GM19035 (cell line): ENCODE measurements around the gene LBX2.

Experiments used
- ATAC-seq: cut with Tn5 transposase; IDR thresholded peaks from one replicate; pipeline ENCODE4 v1.9.1; 2021; ENCODE audit not compliant: unreplicated experiment

The LBX2 gene

DNA sequence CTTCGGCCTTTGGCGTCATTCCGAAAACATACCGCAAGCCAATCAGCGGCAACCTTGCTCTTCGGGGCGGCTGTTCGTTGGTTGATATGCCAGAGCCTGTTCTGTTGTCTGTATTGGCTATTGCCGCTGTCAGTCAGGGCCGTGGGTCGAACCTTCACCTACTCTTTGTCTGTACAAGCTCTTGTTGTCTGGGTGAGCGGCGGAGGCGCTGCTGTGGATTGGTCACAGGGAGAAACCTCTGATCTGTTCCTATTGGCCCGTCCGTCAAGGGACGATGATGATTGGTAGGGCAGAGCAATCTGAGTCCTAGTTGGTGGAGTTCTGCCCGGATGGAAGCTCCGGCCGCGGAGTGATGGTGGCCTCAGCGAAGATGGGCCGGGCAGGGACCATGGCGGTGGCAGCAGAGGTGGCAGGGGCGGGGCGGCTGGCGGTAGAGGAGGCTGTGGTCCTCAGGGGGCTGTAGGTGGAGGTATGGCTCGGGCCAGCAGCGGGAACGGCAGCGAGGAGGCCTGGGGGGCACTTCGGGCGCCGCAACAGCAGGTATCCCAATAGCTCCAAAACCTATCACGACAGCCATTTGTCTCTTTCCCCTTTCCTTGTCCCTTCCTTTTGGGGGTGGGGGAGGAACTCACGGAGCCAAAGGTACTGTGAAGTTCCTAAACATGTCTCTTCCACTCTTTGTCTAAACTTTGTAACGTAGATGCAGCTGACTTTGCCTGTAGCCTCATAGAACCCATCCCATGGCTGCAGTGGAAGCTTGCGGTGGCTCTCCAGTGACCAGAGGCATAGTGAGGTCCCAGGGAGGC lies 41.1 kb downstream of the LBX2 start, which contains the start of gene WBP1:
Gene WBP1, plus strand, starts transcription at position 307 of the 806 bp plus-strand sequence. Its CDS starts 165 bp downstream, at position 472.
- peak; percentile 76 for ATAC-seq

DNA sequence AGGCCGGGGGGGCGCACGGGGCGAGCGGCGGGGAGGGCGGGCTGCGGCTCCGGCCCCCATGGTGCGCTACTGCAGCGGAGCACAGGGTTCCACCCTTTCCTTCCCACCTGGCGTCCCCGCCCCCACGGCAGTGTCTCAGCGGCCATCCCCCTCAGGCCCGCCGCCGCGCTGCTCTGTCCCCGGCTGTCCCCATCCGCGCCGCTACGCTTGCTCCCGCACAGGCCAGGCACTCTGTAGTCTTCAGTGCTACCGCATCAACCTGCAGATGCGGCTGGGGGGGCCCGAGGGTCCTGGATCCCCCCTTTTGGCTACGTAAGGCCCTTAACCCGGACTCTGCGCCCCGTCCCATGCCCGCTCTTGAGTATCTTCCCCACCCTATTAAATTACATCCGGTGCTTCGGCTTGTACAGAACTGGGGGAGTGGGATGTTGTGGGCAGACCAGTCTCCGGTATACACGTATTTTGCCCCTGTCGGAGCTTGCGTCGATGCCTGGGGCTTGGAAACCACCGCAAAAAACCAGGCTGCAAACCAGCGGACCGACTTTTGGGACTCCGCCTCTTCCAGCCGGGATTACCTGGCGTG lies 41.8 kb downstream of the LBX2 start:
- peak; percentile 37 for ATAC-seq

DNA sequence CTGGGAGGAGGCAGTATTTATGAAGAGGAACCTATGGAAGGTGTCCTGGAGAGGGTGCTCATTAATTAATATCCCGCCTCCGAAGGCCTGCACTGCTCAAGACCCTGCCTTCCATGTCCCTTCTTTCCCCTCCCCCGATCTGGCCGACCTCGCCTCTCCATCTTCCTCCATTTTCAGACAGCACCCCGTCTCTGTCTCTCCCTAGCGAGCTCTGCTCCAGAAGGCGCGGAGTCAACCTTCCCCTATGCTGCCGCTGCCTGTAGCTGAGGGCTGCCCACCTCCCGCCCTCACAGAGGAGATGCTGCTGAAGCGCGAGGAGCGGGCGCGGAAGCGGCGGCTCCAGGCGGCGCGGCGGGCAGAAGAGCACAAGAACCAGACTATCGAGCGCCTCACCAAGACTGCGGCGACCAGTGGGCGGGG lies 42.3 kb downstream of the LBX2 start:
- no peak for ATAC-seq

DNA sequence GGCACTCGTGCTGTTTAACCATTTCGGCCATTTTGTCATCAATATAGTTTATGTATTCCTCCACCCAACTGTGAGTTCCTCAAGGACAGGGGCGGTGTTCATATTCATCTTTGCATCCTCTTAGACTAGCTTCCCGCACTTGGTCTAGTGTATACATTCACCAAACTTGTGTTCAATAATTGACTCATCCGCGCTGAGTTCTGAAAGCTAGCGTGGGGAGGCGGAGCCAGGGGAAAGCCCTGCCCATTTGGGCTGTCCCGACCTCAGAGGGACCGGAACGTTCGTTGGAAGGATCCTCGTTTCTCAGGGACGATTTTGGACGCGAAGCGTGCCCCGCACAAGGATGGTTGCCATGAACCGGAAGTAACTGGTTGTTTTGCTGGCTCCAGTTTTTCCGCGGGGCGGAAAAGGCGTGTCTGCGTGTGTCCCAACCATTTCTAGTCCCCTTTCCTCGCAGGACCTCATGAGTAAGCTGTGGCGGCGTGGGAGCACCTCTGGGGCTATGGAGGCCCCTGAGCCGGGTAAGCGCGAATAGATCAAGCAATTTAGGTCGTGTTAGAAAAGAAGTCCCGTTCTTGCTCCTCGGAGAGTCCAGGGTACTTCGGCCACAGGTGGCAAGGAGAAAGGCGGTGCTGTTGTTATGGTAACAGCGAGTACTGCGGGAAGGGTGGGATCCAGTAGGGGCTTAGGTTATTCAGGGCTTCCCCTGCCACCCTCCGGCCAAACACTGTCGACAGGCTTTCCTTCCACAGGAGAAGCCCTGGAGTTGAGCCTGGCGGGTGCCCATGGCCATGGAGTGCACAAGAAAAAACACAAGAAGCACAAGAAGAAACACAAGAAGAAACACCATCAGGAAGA lies 44.5 kb downstream of the LBX2 start, which contains the start of gene INO80B:
Gene INO80B, plus strand, starts transcription at position 434 of the 858 bp plus-strand sequence. Its CDS starts 30 bp downstream, at position 464.
- peak; percentile 47 for ATAC-seq

DNA sequence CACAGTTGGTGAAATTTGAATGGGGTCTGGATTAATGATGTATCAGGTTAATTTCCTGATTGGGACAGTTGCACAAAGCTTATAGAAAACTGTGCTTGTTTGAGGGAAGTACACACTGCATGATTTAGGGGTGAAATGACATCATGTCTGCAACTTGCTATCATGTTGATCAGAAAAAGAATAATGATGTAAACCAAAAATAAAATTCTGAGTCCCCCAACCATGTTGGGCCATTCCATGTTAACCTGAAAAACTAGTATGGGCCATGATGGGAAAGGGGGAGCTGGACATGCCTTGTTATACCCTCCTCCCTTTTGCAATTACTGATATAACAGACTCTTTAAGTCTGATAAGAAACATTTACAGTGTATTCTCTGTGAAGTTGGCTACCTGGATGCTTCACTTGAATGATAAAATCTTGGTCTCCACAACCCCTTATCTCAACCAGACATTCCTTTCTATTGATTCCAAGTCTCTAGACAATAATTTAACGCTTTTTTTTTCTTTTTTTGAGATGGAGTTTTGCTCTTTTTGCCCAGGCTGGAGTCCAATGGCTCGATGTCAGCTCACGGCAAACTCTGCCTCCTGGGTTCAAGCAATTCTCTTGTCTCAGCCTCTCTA lies 48.7 kb downstream of the LBX2 start:
- ATAC-seq: no peak

DNA sequence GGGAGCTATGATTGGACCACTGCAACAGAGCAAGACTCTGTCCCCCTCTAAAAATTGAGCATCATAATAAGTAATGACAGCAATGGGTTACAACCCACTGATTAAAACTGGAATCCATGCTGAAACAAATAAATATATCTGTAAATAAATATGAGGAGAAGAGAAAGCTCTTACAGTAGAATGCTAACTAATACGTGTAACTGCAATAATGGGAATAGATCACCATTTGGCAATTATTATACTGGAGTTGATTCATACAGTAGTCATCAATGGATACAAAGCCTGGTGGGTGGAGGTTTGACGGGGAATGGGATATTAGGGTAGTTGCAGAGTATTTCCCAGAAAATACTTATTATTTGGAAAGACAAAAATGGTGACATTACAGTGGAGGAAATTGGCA lies 50.6 kb downstream of the LBX2 start:
- no peak for ATAC-seq
